MCF 10A (cell line): Measurements from ENCODE around the gene RACGAP1. TPM values are rescaled to one million over a fixed set of nuclear protein-coding genes. Genes with fewer than 3 reads are reported as not detected.

ENCODE experiments used
- BruUV-seq: library from RNA; stranded (reverse); fragments of 400-500 nt; replicated peaks from 2 replicates; lab custom pipeline; 2021; lab: Mats Ljungman, UMichigan
- CTCF ChIA-PET: fragments of 300-600 bp; sonication (Branson Sonifier 250); formaldehyde crosslinking; extraction: SDS; loops from one replicate; lab custom pipeline; 2021; ENCODE audit warnings: antibody characterized with exemption, inconsistent platforms; lab: Yijun Ruan, JAX
- POLR2A ChIA-PET: fragments of 300-600, 350-650 bp; sonication (Branson Sonifier 250); formaldehyde crosslinking; extraction: SDS; loops from one replicate; lab custom pipeline; 2020; ENCODE audit warnings: antibody characterized with exemption, inconsistent platforms; lab: Yijun Ruan, JAX
- DNase-seq: peaks from one replicate; pipeline ENCODE4 v3.0.0-alpha.2; 2018; ENCODE audit not compliant: unreplicated experiment
- H3K27ac Mint-ChIP-seq: one replicate; pipeline ENCODE4 v1.8.0; 2022; ENCODE audit warnings: mild to moderate bottlenecking, low read depth, mixed read lengths; ENCODE audit not compliant: unreplicated experiment
- H3K27me3 Mint-ChIP-seq: one replicate; pipeline ENCODE4 v1.8.0; 2022; ENCODE audit warnings: mixed read lengths; ENCODE audit not compliant: insufficient read depth, unreplicated experiment
- H3K36me3 Mint-ChIP-seq: one replicate; pipeline ENCODE4 v1.8.0; 2022; ENCODE audit warnings: mild to moderate bottlenecking, moderate library complexity, mixed read lengths; ENCODE audit not compliant: insufficient read depth, unreplicated experiment
- H3K4me1 Mint-ChIP-seq: one replicate; pipeline ENCODE4 v1.8.0; 2022; ENCODE audit warnings: mixed read lengths; ENCODE audit not compliant: insufficient read depth, unreplicated experiment
- H3K4me3 Mint-ChIP-seq: one replicate; pipeline ENCODE4 v1.8.0; 2022; ENCODE audit warnings: mild to moderate bottlenecking, moderate library complexity, mixed read lengths; ENCODE audit not compliant: unreplicated experiment
- H3K9me3 Mint-ChIP-seq: one replicate; pipeline ENCODE4 v1.8.0; 2022; ENCODE audit warnings: mixed read lengths; ENCODE audit not compliant: unreplicated experiment
- CTCF ChIP-seq: fragments of 200-600 bp; IDR thresholded peaks from one replicate; pipeline ENCODE4 v1.8.0; 2022; ENCODE audit warnings: antibody characterized with exemption, mild to moderate bottlenecking; ENCODE audit not compliant: unreplicated experiment
- intact Hi-C: fragments of 100-400 bp; cut with micrococcal nuclease; formaldehyde crosslinking; loops from 2 replicates; pipeline ENCODE4 v1.14.1; 2022
- total RNA-seq: library from RNA; stranded (reverse); gene quantifications from 2 replicates; pipeline ENCODE4 v1.2.3, GENCODE V29; 2022

Gene RACGAP1
- total RNA-seq, 1 experiment from 2014 or later, result 67.9 TPM

GRCh38 chr12:50069069-50069468 lies 43.8 kb upstream of the RACGAP1 start:
- TF ChIP-seq CTCF, result no peak
- CTCF ChIA-PET, result interaction anchor here (0.5 to 11.8 kb wide), 16 partner anchors 8 to 273 kb away, joined by 3 to 241 read pairs (median 6); partner anchors contain the start of gene AQP6
- POLR2A ChIA-PET, result interaction anchor here (0.9 to 2.1 kb wide), 3 partner anchors 44 to 102 kb away, joined by 3 to 7 read pairs (median 3); no protein-coding TSS in a partner anchor
- Mint-ChIP-seq H3K9me3 (no peaks in the 10 kb centered on the region), H3K4me1 (peaks cover 10% of the 10 kb centered on the region), H3K27ac (no peak overlapping the region), H3K36me3 (no peaks in the 10 kb centered on the region), H3K4me3 (no peak overlapping the region), H3K27me3 (no peaks in the 10 kb centered on the region)
- no peak for DNase-seq
- BruUV-seq, result no TSS peak
- intact Hi-C loops, result no loop called here

GRCh38 chr12:50066402-50066801 lies 41.1 kb upstream of the RACGAP1 start:
- CTCF ChIA-PET, result interaction anchor here (0.6 to 11.8 kb wide), 9 partner anchors 8 to 199 kb away, joined by 3 to 241 read pairs (median 6); partner anchors contain the start of gene AQP6
- no peaks in the 10 kb centered on the region for H3K36me3 Mint-ChIP-seq
- intact Hi-C loops, result no loop called here

GRCh38 chr12:50065726-50066310 lies 40.5 kb upstream of the RACGAP1 start:
- CTCF ChIA-PET, result interaction anchor here (0.6 to 11.8 kb wide), 8 partner anchors 9 to 199 kb away, joined by 3 to 241 read pairs (median 7); partner anchors contain the start of gene AQP6
- no peak overlapping the region for H3K27ac Mint-ChIP-seq
- peaks cover 14% of the 10 kb centered on the region for H3K4me1 Mint-ChIP-seq
- no peaks in the 10 kb centered on the region for H3K27me3 Mint-ChIP-seq
- no peak for TF ChIP-seq CTCF
- H3K9me3 Mint-ChIP-seq, result no peaks in the 10 kb centered on the region
- intact Hi-C loops, result no loop called here
- no peak overlapping the region for H3K4me3 Mint-ChIP-seq
- no peaks in the 10 kb centered on the region for H3K36me3 Mint-ChIP-seq
- no TSS peak for BruUV-seq
- POLR2A ChIA-PET, result interaction anchor here (1.3 kb wide), 1 partner anchor 167 kb away, joined by 3 read pairs; no protein-coding TSS in a partner anchor
- no peak for DNase-seq

More at GRCh38 chr12:50066402-50066801, 41.1 kb upstream of the RACGAP1 start:
- Mint-ChIP-seq H3K27me3 (no peaks in the 10 kb centered on the region), H3K9me3 (no peaks in the 10 kb centered on the region), H3K4me3 (no peak overlapping the region), H3K4me1 (peaks cover 14% of the 10 kb centered on the region), H3K27ac (no peak overlapping the region)
- no peak for DNase-seq
- BruUV-seq, result no TSS peak
- POLR2A ChIA-PET, result interaction anchor here (1.3 kb wide), 1 partner anchor 168 kb away, joined by 3 read pairs; no protein-coding TSS in a partner anchor
- TF ChIP-seq CTCF, result no peak

- DNase-seq, result peak; percentile 36
- CTCF ChIA-PET, result interaction anchor here (0.6 to 2.3 kb wide), 6 partner anchors 8 to 196 kb away, joined by 3 to 14 read pairs (median 4); partner anchors contain the start of gene COX14
- no peak overlapping the region for H3K27ac Mint-ChIP-seq
Observed at GRCh38 chr12:50062728-50063460, 37.6 kb upstream of the RACGAP1 start.

More at GRCh38 chr12:50062728-50063460, 37.6 kb upstream of the RACGAP1 start:
- no peak overlapping the region for H3K4me3 Mint-ChIP-seq
- H3K9me3 Mint-ChIP-seq, result no peaks in the 10 kb centered on the region
- H3K4me1 Mint-ChIP-seq, result peaks cover 4% of the 10 kb centered on the region
- POLR2A ChIA-PET, result no interaction called here
- no peaks in the 10 kb centered on the region for H3K27me3 Mint-ChIP-seq
- no peak for TF ChIP-seq CTCF
- intact Hi-C loops, result no loop called here
- no peaks in the 10 kb centered on the region for H3K36me3 Mint-ChIP-seq
- BruUV-seq, result no TSS peak
